WTC11 (cell line): Measurements from ENCODE around the gene ZNF786. TPM values are rescaled to one million over a fixed set of nuclear protein-coding genes. Genes with fewer than 3 reads are reported as not detected.

Source experiments
- ATAC-seq: fragments of 200-7000 bp; cut with Tn5 transposase; 2 replicates; pipeline ENCODE4 v1.10.0; 2021; ENCODE audit warnings: mild to moderate bottlenecking, moderate library complexity
- CTCF ChIA-PET: fragments of 300-600 bp; sonication (Branson Sonifier 250); formaldehyde crosslinking; loops from one replicate; lab custom pipeline; 2021; ENCODE audit warnings: antibody characterized with exemption; lab: Charles Lee
- POLR2A ChIA-PET: fragments of 350-600 bp; sonication (Branson Sonifier 250); formaldehyde crosslinking; loops from one replicate; lab custom pipeline; 2021; ENCODE audit warnings: antibody characterized with exemption; lab: Charles Lee
- DNase-seq: peaks from one replicate; pipeline ENCODE4 v3.0.0; 2021; ENCODE audit warnings: low spot score
- H3K27ac Mint-ChIP-seq: 2 replicates; pipeline ENCODE4 v1.8.0; 2021; ENCODE audit warnings: mixed read lengths
- H3K27me3 Mint-ChIP-seq: 2 replicates; pipeline ENCODE4 v1.8.0; 2021; ENCODE audit warnings: low read depth, mild to moderate bottlenecking, moderate library complexity, mixed read lengths
- H3K36me3 Mint-ChIP-seq: 2 replicates; pipeline ENCODE4 v1.8.0; 2021; ENCODE audit warnings: mixed read lengths
- H3K4me1 Mint-ChIP-seq: 2 replicates; pipeline ENCODE4 v1.8.0; 2022; ENCODE audit warnings: mixed read lengths
- H3K4me3 Mint-ChIP-seq: 2 replicates; pipeline ENCODE4 v1.8.0; 2021; ENCODE audit warnings: mild to moderate bottlenecking, moderate library complexity, mixed read lengths
- H3K9me3 Mint-ChIP-seq: 2 replicates; pipeline ENCODE4 v1.8.0; 2021; ENCODE audit warnings: mixed read lengths
- FOXP1 ChIP-seq: sonication (generic); formaldehyde crosslinking; IDR thresholded peaks from 2 replicates; pipeline ENCODE4 v1.8.0; 2022; ENCODE audit warnings: missing genetic modification reagents, mild to moderate bottlenecking, moderate library complexity, borderline replicate concordance
- JAZF1 ChIP-seq: fragments of 250-450 bp; sonication (Bioruptor Pico); IDR thresholded peaks from 2 replicates; pipeline ENCODE4 v1.9.0; 2021; ENCODE audit warnings: moderate library complexity, mild to moderate bottlenecking, inconsistent platforms
- NFYB ChIP-seq: sonication (generic); formaldehyde crosslinking; conservative IDR thresholded peaks from 2 replicates; pipeline ENCODE4 v1.8.0; 2022; ENCODE audit warnings: low read depth, missing genetic modification reagents
- NR3C1 ChIP-seq: sonication (generic); formaldehyde crosslinking; conservative IDR thresholded peaks from 2 replicates; pipeline ENCODE4 v1.8.1; 2023; ENCODE audit warnings: low read depth, mild to moderate bottlenecking, missing genetic modification reagents
- RORB ChIP-seq: fragments of 250-450 bp; sonication (Bioruptor Pico); IDR thresholded peaks from 2 replicates; pipeline ENCODE4 v1.9.0; 2021; ENCODE audit warnings: mild to moderate bottlenecking
- SMAD3 ChIP-seq: sonication (generic); formaldehyde crosslinking; IDR thresholded peaks from 2 replicates; pipeline ENCODE4 v1.8.0; 2022; ENCODE audit warnings: missing genetic modification reagents, mild to moderate bottlenecking, borderline replicate concordance
- TCF7 ChIP-seq: sonication (generic); formaldehyde crosslinking; IDR thresholded peaks from 2 replicates; pipeline ENCODE4 v1.8.0; 2022; ENCODE audit warnings: mild to moderate bottlenecking, low read depth, missing genetic modification reagents, moderate library complexity
- TEAD1 ChIP-seq: sonication (generic); formaldehyde crosslinking; IDR thresholded peaks from 2 replicates; pipeline ENCODE4 v1.8.0; 2022; ENCODE audit warnings: mild to moderate bottlenecking, missing genetic modification reagents
- TP53 ChIP-seq: sonication (generic); formaldehyde crosslinking; IDR thresholded peaks from 2 replicates; pipeline ENCODE4 v1.8.1; 2023; ENCODE audit warnings: mild to moderate bottlenecking, missing genetic modification reagents
- ZBTB21 ChIP-seq: sonication (generic); formaldehyde crosslinking; IDR thresholded peaks from 2 replicates; pipeline ENCODE4 v1.8.1; 2023; ENCODE audit warnings: mild to moderate bottlenecking, missing genetic modification reagents, borderline replicate concordance
- total RNA-seq: library from RNA; stranded (reverse); gene quantifications from 3 replicates; pipeline ENCODE4 v1.2.3, GENCODE V29; 2021
- TF ChIP-seq, protein P1 (sequence below): sonication (generic); formaldehyde crosslinking; IDR thresholded peaks from 2 replicates; pipeline ENCODE4 v1.8.0; 2022; ENCODE audit warnings: mild to moderate bottlenecking, missing genetic modification reagents
- TF ChIP-seq, protein P2 (sequence below): sonication (generic); formaldehyde crosslinking; IDR thresholded peaks from 2 replicates; pipeline ENCODE4 v1.8.1; 2023; ENCODE audit warnings: mild to moderate bottlenecking, missing genetic modification reagents, moderate library complexity
- TF ChIP-seq, protein P3 (sequence below): sonication (generic); formaldehyde crosslinking; IDR thresholded peaks from 2 replicates; pipeline ENCODE4 v1.8.1; 2023; ENCODE audit warnings: mild to moderate bottlenecking, missing genetic modification reagents, moderate library complexity
- TF ChIP-seq, protein P4 (sequence below): fragments of 250-450 bp; sonication (Bioruptor Pico); IDR thresholded peaks from 2 replicates; pipeline ENCODE4 v1.9.0; 2021; ENCODE audit warnings: mild to moderate bottlenecking
- TF ChIP-seq, protein P5 (sequence below): sonication (generic); formaldehyde crosslinking; IDR thresholded peaks from 2 replicates; pipeline ENCODE4 v1.8.1; 2023; ENCODE audit warnings: mild to moderate bottlenecking, missing genetic modification reagents
- TF ChIP-seq, protein P6 (sequence below): sonication (generic); formaldehyde crosslinking; IDR thresholded peaks from 2 replicates; pipeline ENCODE4 v1.8.0; 2022; ENCODE audit warnings: mild to moderate bottlenecking, missing genetic modification reagents
- TF ChIP-seq, protein P7 (sequence below): sonication (generic); formaldehyde crosslinking; IDR thresholded peaks from 2 replicates; pipeline ENCODE4 v1.8.0; 2022; ENCODE audit warnings: mild to moderate bottlenecking, missing genetic modification reagents

Gene ZNF786
- total RNA-seq, 1 experiment from 2014 or later = 11.4 TPM

DNA sequence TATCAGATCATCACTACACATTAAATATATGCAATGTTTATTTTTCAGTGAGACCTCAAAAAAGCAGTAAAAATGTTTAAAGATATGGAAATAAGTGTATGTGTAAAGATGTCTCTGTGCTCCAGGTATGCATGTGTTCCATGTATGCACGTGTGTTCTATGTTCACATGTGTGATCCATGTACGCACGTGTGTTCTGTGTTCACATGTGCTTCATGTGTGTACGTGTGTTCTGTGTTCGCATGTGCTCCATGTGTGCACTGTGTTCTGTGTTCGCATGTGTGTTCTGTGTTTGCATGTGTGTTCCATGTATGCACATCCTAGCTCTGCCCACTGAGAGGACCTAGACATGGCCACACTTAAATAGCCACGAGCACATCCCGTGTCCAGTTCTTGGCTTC, 46.6 kb downstream of the ZNF786 start:
- Mint-ChIP-seq H3K4me3 (no peak overlapping the region), H3K36me3 (no peaks in the 10 kb centered on the region), H3K27me3 (no peaks in the 10 kb centered on the region)
- ChIA-PET CTCF (interaction anchor here (1.6 to 2.6 kb wide), 2 partner anchors 22 to 38 kb away, joined by 4 to 13 read pairs; no protein-coding TSS in a partner anchor), POLR2A (no interaction called here)
- TF ChIP-seq NFYB (CRISPR knock-in tag) = no peak
- TF ChIP-seq, protein P1, sequence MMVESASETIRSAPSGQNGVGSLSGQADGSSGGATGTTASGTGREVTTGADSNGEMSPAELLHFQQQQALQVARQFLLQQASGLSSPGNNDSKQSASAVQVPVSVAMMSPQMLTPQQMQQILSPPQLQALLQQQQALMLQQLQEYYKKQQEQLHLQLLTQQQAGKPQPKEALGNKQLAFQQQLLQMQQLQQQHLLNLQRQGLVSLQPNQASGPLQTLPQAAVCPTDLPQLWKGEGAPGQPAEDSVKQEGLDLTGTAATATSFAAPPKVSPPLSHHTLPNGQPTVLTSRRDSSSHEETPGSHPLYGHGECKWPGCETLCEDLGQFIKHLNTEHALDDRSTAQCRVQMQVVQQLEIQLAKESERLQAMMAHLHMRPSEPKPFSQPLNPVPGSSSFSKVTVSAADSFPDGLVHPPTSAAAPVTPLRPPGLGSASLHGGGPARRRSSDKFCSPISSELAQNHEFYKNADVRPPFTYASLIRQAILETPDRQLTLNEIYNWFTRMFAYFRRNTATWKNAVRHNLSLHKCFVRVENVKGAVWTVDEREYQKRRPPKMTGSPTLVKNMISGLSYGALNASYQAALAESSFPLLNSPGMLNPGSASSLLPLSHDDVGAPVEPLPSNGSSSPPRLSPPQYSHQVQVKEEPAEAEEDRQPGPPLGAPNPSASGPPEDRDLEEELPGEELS (CRISPR knock-in tag) = no peak
- TF ChIP-seq TCF7 (CRISPR knock-in tag) = no peak
- TF ChIP-seq TEAD1 (CRISPR knock-in tag) = no peak
- TF ChIP-seq, protein P2, sequence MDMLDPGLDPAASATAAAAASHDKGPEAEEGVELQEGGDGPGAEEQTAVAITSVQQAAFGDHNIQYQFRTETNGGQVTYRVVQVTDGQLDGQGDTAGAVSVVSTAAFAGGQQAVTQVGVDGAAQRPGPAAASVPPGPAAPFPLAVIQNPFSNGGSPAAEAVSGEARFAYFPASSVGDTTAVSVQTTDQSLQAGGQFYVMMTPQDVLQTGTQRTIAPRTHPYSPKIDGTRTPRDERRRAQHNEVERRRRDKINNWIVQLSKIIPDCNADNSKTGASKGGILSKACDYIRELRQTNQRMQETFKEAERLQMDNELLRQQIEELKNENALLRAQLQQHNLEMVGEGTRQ (CRISPR knock-in tag) = no peak
- TF ChIP-seq SMAD3 (CRISPR knock-in tag) = no peak
- TF ChIP-seq, protein P3, sequence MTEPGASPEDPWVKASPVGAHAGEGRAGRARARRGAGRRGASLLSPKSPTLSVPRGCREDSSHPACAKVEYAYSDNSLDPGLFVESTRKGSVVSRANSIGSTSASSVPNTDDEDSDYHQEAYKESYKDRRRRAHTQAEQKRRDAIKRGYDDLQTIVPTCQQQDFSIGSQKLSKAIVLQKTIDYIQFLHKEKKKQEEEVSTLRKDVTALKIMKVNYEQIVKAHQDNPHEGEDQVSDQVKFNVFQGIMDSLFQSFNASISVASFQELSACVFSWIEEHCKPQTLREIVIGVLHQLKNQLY (CRISPR knock-in tag) = no peak
- TF ChIP-seq, protein P4, sequence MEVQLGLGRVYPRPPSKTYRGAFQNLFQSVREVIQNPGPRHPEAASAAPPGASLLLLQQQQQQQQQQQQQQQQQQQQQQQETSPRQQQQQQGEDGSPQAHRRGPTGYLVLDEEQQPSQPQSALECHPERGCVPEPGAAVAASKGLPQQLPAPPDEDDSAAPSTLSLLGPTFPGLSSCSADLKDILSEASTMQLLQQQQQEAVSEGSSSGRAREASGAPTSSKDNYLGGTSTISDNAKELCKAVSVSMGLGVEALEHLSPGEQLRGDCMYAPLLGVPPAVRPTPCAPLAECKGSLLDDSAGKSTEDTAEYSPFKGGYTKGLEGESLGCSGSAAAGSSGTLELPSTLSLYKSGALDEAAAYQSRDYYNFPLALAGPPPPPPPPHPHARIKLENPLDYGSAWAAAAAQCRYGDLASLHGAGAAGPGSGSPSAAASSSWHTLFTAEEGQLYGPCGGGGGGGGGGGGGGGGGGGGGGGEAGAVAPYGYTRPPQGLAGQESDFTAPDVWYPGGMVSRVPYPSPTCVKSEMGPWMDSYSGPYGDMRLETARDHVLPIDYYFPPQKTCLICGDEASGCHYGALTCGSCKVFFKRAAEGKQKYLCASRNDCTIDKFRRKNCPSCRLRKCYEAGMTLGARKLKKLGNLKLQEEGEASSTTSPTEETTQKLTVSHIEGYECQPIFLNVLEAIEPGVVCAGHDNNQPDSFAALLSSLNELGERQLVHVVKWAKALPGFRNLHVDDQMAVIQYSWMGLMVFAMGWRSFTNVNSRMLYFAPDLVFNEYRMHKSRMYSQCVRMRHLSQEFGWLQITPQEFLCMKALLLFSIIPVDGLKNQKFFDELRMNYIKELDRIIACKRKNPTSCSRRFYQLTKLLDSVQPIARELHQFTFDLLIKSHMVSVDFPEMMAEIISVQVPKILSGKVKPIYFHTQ (CRISPR knock-in tag) = no peak
- TF ChIP-seq, protein P5, sequence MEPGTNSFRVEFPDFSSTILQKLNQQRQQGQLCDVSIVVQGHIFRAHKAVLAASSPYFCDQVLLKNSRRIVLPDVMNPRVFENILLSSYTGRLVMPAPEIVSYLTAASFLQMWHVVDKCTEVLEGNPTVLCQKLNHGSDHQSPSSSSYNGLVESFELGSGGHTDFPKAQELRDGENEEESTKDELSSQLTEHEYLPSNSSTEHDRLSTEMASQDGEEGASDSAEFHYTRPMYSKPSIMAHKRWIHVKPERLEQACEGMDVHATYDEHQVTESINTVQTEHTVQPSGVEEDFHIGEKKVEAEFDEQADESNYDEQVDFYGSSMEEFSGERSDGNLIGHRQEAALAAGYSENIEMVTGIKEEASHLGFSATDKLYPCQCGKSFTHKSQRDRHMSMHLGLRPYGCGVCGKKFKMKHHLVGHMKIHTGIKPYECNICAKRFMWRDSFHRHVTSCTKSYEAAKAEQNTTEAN (CRISPR knock-in tag) = no peak
- TF ChIP-seq, protein P6, sequence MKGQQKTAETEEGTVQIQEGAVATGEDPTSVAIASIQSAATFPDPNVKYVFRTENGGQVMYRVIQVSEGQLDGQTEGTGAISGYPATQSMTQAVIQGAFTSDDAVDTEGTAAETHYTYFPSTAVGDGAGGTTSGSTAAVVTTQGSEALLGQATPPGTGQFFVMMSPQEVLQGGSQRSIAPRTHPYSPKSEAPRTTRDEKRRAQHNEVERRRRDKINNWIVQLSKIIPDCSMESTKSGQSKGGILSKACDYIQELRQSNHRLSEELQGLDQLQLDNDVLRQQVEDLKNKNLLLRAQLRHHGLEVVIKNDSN (CRISPR knock-in tag) = no peak
- TF ChIP-seq, all 79 proteins: peak for 0
- Mint-ChIP-seq H3K27ac (no peak overlapping the region), H3K4me1 (peaks cover 3% of the 10 kb centered on the region; the same call in 1 of the 2 replicates), H3K9me3 (peaks cover 16% of the 10 kb centered on the region)
- no peak for DNase-seq
- ATAC-seq = no peak

DNA sequence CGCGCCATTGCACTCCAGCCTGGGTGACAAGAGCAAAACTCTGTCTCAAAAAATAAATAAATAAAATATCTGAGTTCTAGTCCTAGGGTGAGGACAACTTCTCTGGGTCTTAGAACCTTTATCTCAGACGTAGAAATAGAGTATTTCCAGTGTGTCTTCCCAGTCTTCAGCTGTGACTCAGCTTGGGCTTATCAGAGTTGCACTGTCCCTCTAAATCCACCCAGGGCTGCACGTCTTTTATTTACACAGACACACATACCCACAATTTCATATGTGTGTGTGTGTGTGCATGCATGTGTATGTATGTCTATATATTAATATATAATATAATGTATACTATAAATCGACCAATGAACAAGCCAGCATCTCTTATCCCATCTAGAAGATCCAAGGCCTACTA, 49.2 kb downstream of the ZNF786 start:
- ChIA-PET POLR2A (no interaction called here), CTCF (interaction anchor here (2.6 kb wide), 1 partner anchor 24 kb away, joined by 13 read pairs; no protein-coding TSS in a partner anchor)
- Mint-ChIP-seq H3K27me3 (peaks cover 13% of the 10 kb centered on the region), H3K36me3 (peaks cover 13% of the 10 kb centered on the region), H3K9me3 (peaks cover 26% of the 10 kb centered on the region), H3K4me3 (no peak overlapping the region), H3K27ac (no peak overlapping the region), H3K4me1 (peaks cover 3% of the 10 kb centered on the region; the same call in 1 of the 2 replicates)
- ATAC-seq (no peak), DNase-seq (no peak)
- TF ChIP-seq NFYB (CRISPR knock-in tag) = no peak
- TF ChIP-seq, protein P7, sequence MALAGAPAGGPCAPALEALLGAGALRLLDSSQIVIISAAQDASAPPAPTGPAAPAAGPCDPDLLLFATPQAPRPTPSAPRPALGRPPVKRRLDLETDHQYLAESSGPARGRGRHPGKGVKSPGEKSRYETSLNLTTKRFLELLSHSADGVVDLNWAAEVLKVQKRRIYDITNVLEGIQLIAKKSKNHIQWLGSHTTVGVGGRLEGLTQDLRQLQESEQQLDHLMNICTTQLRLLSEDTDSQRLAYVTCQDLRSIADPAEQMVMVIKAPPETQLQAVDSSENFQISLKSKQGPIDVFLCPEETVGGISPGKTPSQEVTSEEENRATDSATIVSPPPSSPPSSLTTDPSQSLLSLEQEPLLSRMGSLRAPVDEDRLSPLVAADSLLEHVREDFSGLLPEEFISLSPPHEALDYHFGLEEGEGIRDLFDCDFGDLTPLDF = no peak
- TF ChIP-seq JAZF1 = no peak
- TF ChIP-seq, protein P4 (CRISPR knock-in tag) = no peak
- no peak for TF ChIP-seq NR3C1
- TF ChIP-seq TP53 (CRISPR knock-in tag) = no peak
- no peak for TF ChIP-seq FOXP1 (CRISPR knock-in tag)
- TF ChIP-seq, protein P5 (CRISPR knock-in tag) = no peak
- TF ChIP-seq ZBTB21 (CRISPR knock-in tag) = no peak
- no peak for TF ChIP-seq RORB
